Pons (tissue), 1 donor: ENCODE data around the gene CPN1.

ENCODE experiments used
- DNase-seq: peaks from one replicate; pipeline ENCODE4 v3.0.0-alpha.2; 2016; ENCODE audit warnings: low spot score

Gene CPN1

DNA sequence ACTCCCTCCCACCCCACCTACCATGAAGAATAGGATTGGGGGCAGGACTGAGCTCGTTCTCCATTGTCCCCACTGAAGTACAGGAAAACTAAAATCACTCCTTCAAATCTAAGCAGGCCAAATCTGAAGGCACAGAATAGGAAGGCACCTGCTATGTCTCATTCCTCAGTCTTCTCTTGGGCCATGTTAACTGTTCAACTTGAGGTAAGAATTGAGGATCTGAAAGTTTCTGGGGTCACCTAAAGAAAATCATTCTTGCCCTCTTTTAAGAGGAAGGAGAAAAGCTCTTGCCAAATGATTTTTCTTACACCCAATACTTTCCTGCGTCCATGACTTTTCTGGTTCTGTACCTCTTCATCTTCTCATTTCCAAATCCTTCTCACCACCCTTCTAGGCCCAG is 4.9 kb downstream of the CPN1 start:
- DNase-seq: no peak

DNA sequence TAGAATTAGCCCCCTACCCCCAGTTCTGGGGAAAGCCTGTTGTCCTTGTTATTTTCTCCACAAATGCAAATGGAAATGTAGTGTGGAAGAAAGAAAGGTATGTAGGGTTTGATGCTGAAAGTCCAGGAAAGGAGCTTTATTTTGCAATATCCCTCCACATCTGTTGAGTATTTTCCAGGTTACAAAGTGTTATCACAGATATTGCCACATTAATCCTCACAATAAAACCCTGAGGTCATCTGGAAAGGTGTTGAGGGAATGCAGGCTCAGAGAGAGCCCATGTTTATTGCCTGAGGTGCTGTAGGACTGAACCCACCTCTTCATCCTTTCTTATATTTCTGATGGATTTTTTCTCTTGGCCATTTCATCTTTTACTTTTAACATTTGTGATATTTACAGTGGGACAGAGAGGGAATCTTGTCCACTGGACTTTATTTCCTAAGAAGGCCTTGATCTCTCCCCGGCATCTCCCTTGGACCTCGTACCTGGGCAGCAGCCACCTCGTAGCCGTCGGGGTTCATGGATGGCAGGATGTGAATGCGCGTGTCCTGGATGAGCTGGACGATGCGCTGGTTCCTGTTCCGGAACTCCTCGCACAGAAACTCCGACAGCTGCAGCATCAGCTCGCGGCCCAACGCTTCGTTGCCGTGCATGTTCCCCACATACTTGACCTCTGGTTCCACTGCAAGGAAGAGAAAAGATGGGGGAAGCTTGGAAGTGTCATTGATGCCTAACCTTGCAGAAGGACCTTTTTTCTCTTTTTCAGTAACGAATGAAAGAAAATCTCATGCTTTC is 6.0 kb downstream of the CPN1 start:
- DNase-seq: no peak

DNA sequence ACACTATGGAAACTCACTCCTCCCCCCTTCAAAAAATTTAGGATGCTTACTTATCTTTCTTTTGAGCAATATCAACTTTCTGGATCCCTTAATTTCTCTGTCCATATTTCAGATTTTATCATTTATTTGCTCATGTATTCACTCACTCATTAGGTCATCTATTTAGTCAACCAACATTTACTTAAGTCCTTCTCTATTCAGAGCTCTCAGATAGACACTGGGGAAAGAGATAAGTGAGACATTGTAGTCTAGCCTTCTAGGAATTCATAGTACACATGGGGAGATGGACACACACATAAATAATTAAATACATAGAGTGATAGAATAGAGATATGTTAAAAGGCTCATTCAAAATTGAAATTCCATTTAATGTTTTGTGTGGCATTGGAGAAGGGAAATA is 9.2 kb downstream of the CPN1 start:
- DNase-seq: no peak

- DNase-seq: no peak
Observed at GRCh38 chr10:100071529-100071928, 10.1 kb downstream of the CPN1 start.

- no peak for DNase-seq
Observed at GRCh38 chr10:100067466-100067865, 14.2 kb downstream of the CPN1 start.

DNA sequence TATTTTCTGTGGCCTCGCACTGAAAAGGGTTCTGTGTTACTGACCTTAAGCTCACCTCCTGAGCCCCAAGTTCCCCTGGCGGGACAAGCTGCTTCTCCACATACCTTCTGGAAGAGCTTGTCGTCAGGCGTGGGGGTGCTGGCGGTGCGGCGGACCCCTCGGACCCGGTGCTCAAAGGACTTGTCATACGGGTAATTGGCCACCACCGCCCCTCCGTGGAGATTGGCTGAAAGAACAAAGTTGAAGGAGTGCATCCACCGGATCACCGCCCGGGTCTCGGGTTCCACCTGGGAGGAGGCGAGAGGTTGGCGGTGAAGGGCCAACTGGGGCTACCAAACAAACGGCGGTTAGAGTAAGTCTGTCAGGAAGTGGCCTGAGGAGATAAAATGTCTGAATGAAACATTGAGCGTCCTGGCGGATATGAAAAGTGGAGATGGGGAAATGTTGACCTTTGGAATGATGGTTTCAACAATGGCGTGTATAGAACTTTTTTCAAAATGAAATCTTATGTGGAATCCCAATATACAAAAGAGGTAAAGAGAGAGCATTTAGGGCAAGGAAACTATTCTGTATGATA is 16.5 kb downstream of the CPN1 start:
- no peak for DNase-seq

DNA sequence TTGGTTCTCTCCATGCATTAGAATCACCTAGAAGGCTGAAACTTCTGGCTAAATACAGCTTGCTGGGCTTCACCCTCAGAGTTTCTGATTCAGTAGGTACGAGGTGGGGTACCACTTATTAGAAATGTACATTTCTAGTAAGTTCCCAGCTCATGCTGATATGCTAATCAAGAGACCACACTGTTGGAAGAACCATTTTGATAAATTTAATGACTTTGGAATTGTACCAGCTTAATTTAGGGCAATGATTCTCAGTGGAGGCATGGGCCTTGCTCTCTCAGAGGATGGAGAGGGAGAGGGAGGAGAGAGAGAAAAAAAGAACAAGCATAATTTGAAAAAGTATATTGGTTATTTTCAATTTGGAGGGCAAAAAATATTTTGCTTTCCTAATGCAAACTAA is 20.3 kb downstream of the CPN1 start:
- DNase-seq: no peak

DNA sequence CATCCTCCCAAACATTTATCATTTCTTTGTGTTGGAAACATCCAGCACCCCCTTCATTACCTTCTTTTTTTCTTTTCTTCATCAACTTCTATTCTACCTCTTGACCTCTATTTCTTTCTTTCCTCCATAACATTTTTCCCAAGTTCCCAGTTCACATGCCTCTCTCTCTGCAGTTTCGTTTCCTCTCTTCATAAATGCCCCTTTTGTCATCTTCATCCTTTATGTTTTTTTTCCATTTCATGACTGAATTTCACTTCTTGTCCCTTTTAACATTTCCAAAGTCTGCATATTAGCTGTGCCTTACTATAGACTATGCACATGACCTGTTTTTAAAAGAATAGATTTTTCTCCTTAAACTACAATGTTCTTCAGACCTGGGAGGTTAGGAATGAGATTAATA is 23.7 kb downstream of the CPN1 start:
- no peak for DNase-seq

DNA sequence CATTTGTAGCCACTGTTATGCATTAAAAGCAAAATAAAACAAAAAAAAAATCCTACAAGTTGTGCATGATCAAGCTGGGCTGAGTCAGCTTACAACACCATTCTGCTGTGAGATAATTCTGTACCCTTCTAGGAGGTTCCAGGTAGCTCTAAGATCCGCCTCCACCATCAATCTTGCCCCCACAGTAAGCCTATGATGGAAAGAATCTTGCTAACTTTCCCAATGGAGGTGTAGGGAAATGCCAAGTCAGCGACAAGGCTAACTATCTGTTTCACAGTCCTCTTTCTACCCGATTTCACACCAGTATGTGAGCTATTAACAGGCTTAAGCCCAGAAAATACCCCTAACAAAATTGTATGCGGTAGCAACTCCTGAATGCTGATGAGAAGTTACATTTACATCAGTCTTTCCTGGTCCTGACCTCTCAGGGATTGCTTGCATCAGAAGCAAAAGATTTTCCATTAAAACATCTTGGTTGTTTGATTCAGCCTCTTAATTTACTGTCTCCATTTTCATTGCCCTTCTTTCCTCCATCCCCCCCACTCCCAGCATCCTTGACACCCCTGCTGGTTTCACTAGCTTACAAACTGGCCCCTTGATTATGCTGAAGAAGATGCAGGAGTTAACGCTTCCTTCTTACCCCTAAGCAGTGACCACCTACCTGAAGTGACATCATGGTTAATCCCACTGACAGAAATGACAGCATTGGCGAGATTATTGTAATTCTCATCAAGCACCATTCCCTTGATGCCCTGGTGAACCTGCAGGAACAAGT is 27.8 kb downstream of the CPN1 start:
- no peak for DNase-seq

- DNase-seq: peak; percentile 59
Observed at GRCh38 chr10:100046021-100046486, 35.6 kb downstream of the CPN1 start.

DNA sequence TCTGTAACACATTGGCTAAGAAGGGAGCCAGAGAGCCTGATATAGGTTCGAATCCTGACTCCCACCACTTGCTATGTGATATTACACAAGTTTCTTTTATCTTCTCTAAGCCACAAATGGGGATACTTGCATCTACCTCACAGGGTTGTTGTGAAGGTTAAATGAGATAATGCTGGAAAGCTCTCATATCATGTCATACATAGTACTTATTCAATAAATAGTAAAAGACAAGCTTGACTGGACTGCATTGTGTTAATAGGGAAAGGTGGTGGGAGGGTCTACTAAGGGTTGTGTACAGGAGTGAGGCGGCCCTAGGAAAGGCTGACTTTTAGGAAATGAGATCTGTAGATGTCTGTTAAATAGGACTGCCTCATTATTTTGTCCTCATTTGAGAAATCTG is 36.1 kb downstream of the CPN1 start:
- DNase-seq: no peak

- DNase-seq: no peak
Observed at GRCh38 chr10:100043796-100044195, 37.9 kb downstream of the CPN1 start.

DNA sequence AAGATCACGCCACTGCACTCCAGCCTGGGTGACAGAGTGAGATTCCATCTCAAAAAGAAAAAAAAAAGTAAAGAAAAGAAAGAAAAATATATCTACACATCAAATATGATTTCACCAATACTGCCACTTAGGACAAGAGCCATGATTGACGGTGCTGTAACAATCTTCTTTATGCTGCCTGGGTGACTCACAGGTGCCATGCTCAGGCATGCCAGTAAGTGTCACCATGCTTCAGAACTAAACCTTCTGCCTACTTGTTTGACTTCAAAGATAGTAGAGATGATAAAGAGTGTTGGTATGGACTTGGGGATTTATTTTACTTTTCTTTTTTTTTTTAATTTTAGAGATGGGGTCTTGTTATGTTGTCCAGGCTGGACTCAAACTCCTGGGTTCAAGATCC is 38.3 kb downstream of the CPN1 start:
- no peak for DNase-seq

- DNase-seq: no peak
Observed at GRCh38 chr10:100041306-100042002, 40.2 kb downstream of the CPN1 start.

GRCh38 chr10:100038561-100039071 is 43.1 kb downstream of the CPN1 start:
- no peak for DNase-seq

DNA sequence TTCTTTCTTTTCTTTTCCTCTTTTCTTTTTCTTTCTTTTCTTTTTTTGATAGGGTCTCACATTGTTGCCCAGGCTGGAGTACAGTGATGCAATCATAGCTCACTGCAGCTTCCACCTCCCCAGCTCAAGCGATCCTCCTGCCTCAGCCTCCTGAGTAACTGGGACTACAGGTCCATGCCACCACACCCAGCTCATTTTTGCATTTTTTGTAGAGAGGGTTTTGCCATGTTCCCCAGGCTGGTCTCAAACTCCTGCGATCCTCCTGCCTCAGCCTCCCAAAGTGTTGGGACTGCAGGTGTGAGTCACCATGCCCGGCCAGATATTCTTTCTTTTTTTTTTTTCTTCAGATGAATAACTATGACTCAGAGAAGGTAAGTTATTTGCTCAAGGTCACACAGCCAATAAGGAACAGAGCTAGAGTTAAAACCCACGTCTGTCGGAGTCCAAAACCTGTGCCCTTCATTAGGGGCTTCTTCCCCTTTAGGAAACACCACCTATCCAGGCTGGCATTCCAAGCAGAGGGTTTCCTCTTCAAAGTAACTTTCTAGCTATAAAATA is 43.8 kb downstream of the CPN1 start:
- DNase-seq: no peak

GRCh38 chr10:100036850-100037249 is 44.8 kb downstream of the CPN1 start:
- DNase-seq: no peak

DNA sequence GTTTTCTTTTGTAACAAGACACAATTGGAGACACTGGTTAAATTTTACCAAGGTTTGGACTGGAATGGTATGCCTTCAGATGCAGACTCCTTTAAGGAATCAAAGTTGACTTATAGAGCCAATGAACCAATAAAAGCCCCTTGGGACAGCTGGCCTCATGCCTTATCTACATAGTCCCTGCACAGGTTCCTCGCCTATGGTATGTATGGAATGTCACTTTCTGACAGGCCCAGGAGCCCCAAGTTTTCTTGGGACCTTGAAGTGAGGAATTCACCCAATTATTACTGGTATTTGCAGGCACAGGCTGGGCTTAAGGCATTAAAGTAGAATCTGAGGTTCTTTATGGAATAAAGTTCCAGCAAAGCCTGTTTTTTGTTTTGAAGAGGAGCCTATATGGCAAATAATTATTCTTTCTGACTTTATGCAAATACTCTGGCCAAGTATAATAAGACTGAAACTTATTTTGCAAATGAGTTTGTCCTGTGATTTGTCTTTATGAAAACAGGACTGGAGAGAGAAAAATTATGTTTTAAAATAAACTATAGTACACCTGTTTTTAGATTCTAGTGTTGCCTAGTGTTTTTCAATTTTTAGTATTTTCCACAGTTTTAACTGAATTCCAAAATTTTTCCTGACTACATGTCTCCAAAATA is 47.8 kb downstream of the CPN1 start:
- DNase-seq: no peak

DNA sequence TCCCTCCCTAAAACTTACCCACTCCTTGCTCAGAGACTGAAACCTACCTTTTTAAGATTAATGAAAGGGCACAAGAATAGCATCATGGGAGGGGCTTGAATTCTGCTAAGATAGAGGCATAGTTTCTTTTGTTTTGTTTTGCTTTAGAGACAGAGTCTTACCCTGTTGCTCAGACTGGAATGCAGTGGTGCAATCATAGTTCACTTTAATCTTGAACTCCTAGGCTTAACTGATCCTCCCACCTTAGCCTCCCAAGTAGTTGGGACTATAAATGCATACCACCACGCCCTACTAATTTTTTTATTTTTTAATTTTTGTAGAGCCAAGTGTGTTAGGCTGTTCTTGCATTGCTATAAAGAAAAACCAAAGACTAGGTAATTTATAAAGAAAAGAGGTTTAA is 54.3 kb downstream of the CPN1 start:
- no peak for DNase-seq

GRCh38 chr10:100025576-100025975 is 56.1 kb downstream of the CPN1 start:
- no peak for DNase-seq

DNA sequence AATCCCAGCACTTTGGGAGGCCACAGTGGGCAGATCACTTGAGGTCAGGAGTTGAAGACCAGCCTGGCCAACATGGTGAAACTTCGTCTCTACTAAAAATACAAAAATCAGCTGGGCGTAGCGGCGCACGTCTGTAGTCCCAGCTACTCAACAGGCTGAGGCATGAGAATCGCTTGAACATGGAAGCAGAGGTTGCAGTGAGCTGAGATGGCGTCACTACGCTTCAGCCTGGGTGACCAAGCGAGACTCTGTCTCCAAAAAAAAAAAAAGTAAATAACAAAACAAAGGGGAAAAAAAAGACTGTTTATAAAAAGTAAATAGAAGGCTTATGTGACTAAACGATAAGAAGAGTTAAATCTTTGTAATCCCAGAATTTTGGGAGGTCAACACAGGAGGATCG is 56.9 kb downstream of the CPN1 start:
- DNase-seq: no peak
